Measurements from ENCODE around the gene THEMIS2.

Gene THEMIS2

DNA sequence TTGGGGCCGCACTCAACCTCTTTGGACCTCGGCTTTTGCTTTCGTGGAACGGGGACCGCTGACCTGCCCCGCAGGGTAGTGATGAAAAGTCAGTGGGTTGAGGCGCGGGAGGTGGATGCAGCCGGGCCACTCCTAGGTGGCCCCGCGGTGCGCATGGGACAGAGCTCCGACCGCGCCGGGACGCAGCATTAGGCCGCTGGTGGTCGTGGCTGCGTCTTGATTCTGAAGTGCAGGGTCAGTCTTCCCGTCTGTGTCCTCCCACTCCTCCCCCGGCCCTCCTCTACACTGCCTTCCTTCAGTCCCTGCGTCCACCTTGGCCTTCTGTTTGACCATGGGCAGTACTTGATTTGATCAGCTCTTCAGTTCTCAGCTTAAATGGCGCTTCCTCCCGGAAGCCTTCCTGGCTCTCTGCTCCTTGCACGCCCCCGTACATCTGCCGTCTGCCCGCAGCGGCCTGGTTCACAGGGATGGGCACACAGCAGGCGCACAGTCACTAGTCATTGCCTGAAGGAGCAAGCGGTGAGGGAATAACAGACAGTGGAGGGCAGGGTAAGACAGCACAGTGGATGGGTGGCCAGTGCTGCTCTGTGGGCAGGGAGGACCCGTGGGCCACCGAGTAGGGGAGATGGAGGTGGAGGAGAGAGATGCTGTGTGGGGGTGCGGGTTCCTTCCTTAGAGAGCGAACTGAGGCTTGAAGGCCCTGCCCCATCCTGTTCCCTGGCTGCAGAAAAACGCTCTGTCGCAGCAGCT lies 633 bp downstream of the THEMIS2 start:
- peaks cover 37 to 60% of the 10 kb centered on the region in 2 donors for H3K4me1 Mint-ChIP-seq
- H3K9me3 Mint-ChIP-seq = no peaks in the 10 kb centered on the region
- H3K27me3 Mint-ChIP-seq = no peaks in the 10 kb centered on the region
- peak overlapping the region; percentile 93 to 95 for H3K4me3 Mint-ChIP-seq
- H3K27ac Mint-ChIP-seq = peak overlapping the region; percentile 90
- DNase-seq = no peak
- ATAC-seq (replicated peaks) = peak; percentile 24 to 26
- peaks cover 17 to 19% of the 10 kb centered on the region in 2 donors for H3K36me3 Mint-ChIP-seq

DNA sequence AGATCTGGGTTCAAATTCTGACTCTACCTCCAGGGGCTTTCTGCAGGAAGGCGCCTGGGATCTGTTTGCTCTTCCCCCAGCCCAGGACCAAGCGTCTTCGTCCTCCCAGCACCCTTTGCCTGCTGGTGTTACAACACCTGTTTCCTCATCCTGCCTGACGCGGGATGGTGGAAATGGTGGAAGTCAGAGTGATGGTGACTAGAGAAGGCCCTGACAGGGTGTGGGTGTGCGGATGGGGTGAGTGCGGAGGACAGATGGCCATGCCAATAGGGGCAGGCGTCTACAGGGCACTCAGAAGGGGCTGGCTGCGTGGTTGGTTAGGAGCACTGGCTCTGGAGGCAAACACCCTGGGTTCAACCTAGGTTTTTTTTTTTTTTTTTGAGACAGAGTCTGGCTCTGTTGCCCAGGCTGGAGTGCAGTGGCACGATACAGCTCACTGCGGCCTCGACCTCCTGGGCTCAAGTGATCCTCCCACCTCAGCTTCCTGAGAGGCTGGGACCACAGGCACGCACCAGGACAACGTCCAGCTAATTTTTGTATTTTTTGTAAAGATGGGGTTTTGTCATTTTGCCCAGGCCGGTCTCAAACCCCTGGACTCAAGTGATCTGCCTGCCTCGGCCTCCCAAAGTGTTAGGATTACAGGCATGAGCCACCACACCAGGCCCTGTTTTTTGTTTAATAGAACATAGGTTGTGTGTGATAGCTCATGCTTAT lies 1.5 kb downstream of the THEMIS2 start:
- Mint-ChIP-seq H3K27me3 (no peaks in the 10 kb centered on the region), H3K9me3 (no peaks in the 10 kb centered on the region), H3K4me3 (peak overlapping the region; percentile 93 to 95), H3K4me1 (peaks cover 38 to 53% of the 10 kb centered on the region in 2 donors), H3K36me3 (peaks cover 19 to 28% of the 10 kb centered on the region in 2 donors), H3K27ac (peak overlapping the region; percentile 87)
- no peak for DNase-seq
- ATAC-seq (replicated peaks) = no peak

DNA sequence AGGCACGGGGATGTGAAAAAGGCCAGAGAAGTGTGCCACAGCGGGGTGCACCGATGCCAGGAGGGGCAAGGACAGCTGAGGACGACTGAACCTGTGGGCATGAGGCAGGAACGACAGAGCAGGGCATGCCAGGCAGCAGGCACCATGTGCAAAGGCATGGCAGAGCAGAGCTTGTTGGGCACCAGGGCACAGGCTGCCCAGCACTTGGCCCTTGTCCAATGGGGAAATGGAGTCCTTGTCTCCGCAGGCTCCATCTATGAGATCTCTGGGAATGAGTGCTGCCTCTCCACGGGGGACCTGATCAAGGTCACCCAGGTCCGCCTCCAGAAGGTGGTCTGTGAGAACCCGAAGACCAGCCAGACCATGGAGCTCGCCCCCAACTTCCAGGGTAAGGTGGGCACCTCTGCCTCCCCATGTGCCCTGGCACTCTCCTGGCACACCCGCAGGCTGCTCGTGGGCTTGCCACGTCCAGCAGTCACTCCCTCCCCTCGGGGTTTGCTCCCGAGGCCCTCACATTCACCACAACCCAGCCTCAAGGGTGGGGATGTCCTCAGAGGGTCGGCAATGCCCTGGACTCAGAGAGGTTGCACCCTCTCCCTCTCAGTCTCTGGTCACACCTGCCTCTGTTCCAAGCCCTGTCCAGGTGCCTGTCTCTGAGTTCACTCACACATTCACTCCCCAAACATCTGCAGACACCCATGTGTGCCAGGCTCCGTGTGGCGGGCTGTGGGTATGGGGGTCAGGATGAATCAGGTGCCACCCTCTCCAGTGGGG lies 4.2 kb downstream of the THEMIS2 start:
- DNase-seq (no peak), ATAC-seq (replicated peaks) (no peak)
- H3K36me3 Mint-ChIP-seq = peaks cover 33 to 47% of the 10 kb centered on the region in 2 donors
- H3K27me3 Mint-ChIP-seq = no peaks in the 10 kb centered on the region
- peak overlapping the region; percentile 85 for H3K27ac Mint-ChIP-seq
- H3K4me1 Mint-ChIP-seq = peaks cover 37 to 47% of the 10 kb centered on the region in 2 donors
- peak overlapping the region; percentile 21 to 35 for H3K4me3 Mint-ChIP-seq
- no peaks in the 10 kb centered on the region for H3K9me3 Mint-ChIP-seq

DNA sequence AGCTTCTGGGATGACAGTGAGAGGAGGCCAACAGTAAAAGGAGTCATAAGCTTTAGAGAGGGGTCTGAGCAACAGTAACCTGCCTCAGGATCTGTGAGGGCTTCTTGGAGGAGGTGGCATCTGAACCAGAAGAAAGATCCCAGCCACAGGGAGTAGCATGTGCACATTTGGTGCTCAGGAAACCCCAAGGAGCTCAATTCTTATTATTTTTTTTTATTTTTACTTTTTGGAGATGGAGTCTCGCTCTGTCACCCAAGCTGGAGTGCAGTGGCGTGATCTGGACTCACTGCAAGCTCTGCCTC lies 4.7 kb downstream of the THEMIS2 start:
- Mint-ChIP-seq H3K9me3 (no peaks in the 10 kb centered on the region), H3K27me3 (no peaks in the 10 kb centered on the region), H3K36me3 (peaks cover 39 to 52% of the 10 kb centered on the region in 2 donors), H3K27ac (peak overlapping the region; percentile 85), H3K4me3 (peak overlapping the region; percentile 21 to 35), H3K4me1 (peaks cover 37 to 47% of the 10 kb centered on the region in 2 donors)
- DNase-seq (no peak), ATAC-seq (replicated peaks) (no peak)

DNA sequence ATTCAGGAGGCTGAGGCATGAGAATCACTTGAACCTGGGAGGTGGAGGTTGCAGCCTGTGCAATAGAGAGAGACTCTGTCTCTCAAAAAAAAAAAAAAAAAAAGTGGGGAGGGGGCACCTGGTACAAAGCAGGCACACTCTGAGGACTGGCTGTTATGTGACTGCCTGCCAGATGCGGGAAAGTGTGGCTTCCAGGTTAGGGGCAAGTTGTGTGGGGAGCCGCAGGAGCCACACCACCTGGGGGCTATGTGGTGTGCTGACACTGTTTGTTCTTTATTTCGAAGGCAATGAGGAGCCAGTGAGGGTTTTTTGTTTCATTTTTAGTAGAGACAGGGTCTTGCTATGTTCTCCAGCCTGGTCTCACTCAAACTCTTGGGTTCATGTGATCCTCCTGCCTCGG lies 5.7 kb downstream of the THEMIS2 start:
- H3K36me3 Mint-ChIP-seq = peaks cover 42 to 62% of the 10 kb centered on the region in 2 donors
- no peaks in the 10 kb centered on the region for H3K9me3 Mint-ChIP-seq
- no peak for DNase-seq
- H3K27ac Mint-ChIP-seq = peak overlapping the region; percentile 31
- no peak for ATAC-seq (replicated peaks)
- no peaks in the 10 kb centered on the region for H3K27me3 Mint-ChIP-seq
- peaks cover 42 to 50% of the 10 kb centered on the region in 2 donors for H3K4me1 Mint-ChIP-seq
- H3K4me3 Mint-ChIP-seq = no peak overlapping the region

DNA sequence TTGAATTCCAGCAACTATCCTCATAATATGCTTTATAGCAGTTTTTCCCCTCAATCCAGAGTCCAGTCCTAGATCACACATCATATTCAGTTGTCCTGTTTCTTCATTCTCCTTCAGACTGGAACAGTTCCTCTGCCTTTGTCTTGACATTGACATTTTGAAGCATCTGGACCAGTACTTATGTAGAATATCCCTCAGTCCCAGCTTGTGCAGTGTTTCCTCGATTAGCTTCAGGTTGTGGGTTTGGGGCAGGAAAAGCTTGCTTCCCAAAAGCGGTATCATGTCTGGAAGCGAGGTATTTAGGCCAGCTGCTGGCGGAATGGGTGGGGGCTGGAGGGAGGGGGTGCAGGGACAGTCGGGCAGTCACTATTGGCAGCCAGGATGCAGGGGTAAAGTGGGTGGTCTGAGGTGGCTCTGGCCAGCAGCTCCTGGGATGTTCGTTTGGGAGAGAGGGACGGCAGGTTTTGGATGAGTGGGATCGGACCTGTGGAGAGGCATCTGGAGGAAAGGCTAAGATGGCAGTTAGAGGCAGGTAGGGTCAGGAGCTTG lies 6.5 kb downstream of the THEMIS2 start:
- Mint-ChIP-seq H3K36me3 (peaks cover 49 to 67% of the 10 kb centered on the region in 2 donors), H3K9me3 (no peaks in the 10 kb centered on the region), H3K4me1 (peaks cover 44 to 50% of the 10 kb centered on the region in 2 donors), H3K27ac (no peak overlapping the region), H3K27me3 (no peaks in the 10 kb centered on the region), H3K4me3 (no peak overlapping the region)
- DNase-seq = no peak
- ATAC-seq (replicated peaks) = no peak

DNA sequence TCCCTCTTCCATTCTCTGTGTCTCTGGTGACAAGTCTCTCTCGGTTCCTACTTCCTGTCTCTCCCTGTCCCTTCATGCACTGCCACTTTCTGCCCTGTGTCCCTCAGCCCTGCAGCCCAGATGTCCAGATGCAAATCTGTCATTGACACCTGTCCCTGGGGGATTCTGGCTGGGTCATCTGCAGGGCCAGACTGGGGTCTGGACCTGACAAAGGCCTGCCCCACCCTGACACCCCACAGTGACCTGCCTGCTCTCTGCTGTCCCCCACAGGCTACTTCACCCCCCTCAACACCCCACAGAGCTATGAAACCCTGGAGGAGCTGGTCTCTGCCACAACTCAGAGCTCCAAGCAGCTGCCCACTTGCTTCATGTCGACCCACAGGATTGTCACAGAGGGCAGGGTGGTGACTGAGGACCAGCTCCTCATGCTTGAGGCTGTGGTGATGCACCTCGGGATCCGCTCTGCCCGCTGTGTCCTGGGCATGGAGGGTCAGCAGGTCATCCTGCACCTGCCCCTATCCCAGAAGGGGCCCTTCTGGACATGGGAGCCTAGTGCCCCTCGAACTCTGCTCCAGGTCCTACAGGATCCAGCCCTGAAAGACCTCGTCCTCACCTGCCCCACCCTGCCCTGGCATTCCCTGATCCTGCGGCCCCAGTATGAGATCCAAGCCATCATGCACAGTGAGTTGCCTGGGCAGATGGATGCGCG lies 7.2 kb downstream of the THEMIS2 start:
- no peaks in the 10 kb centered on the region for H3K9me3 Mint-ChIP-seq
- H3K4me3 Mint-ChIP-seq = no peak overlapping the region
- H3K36me3 Mint-ChIP-seq = peaks cover 54 to 74% of the 10 kb centered on the region in 2 donors
- ATAC-seq (replicated peaks) = no peak
- DNase-seq = no peak
- peaks cover 51 to 55% of the 10 kb centered on the region in 2 donors for H3K4me1 Mint-ChIP-seq
- no peaks in the 10 kb centered on the region for H3K27me3 Mint-ChIP-seq
- no peak overlapping the region for H3K27ac Mint-ChIP-seq

DNA sequence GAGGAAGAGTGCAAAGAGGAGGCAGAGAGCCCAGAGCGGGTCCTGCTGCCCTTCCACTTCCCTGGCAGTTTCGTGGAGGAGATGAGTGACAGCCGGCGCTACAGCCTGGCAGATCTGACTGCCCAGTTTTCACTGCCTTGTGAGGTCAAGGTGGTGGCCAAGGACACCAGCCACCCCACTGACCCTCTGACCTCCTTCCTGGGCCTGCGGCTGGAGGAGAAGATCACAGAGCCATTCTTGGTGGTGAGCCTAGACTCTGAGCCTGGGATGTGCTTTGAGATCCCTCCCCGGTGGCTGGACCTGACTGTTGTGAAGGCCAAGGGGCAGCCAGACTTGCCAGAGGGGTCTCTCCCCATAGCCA lies 10.2 kb downstream of the THEMIS2 start:
- DNase-seq = no peak
- H3K4me1 Mint-ChIP-seq = peaks cover 58 to 60% of the 10 kb centered on the region in 2 donors
- no peaks in the 10 kb centered on the region for H3K9me3 Mint-ChIP-seq
- no peaks in the 10 kb centered on the region for H3K27me3 Mint-ChIP-seq
- no peak overlapping the region for H3K4me3 Mint-ChIP-seq
- H3K36me3 Mint-ChIP-seq = peaks cover 67 to 88% of the 10 kb centered on the region in 2 donors
- no peak for ATAC-seq (replicated peaks)
- H3K27ac Mint-ChIP-seq = peak overlapping the region; percentile 90

DNA sequence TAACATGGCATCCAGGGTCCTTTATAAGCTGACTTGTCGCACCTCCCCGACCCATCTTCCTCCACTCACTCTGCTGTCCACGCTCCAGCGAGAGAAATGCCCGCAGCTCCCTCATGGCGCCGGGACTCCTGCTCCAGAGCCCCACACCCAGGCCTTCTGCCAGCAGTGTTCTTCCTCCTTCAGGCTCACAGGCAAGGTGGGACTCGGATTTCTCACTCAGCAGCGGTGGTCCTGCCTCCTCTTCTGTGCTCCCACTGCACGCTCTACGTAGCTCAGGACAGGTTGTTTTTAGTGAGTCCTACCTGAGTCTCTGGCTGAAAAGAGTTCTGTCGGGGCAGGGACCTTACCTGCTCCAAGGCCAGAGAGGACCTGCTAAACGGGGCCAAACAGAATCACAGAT lies 11.2 kb downstream of the THEMIS2 start:
- Mint-ChIP-seq H3K4me3 (peak overlapping the region; percentile 41 to 43), H3K4me1 (peaks cover 60 to 65% of the 10 kb centered on the region in 2 donors), H3K27me3 (no peaks in the 10 kb centered on the region), H3K9me3 (no peaks in the 10 kb centered on the region), H3K27ac (peak overlapping the region; percentile 97), H3K36me3 (peaks cover 63 to 83% of the 10 kb centered on the region in 2 donors)
- ATAC-seq (replicated peaks) (no peak), DNase-seq (no peak)

DNA sequence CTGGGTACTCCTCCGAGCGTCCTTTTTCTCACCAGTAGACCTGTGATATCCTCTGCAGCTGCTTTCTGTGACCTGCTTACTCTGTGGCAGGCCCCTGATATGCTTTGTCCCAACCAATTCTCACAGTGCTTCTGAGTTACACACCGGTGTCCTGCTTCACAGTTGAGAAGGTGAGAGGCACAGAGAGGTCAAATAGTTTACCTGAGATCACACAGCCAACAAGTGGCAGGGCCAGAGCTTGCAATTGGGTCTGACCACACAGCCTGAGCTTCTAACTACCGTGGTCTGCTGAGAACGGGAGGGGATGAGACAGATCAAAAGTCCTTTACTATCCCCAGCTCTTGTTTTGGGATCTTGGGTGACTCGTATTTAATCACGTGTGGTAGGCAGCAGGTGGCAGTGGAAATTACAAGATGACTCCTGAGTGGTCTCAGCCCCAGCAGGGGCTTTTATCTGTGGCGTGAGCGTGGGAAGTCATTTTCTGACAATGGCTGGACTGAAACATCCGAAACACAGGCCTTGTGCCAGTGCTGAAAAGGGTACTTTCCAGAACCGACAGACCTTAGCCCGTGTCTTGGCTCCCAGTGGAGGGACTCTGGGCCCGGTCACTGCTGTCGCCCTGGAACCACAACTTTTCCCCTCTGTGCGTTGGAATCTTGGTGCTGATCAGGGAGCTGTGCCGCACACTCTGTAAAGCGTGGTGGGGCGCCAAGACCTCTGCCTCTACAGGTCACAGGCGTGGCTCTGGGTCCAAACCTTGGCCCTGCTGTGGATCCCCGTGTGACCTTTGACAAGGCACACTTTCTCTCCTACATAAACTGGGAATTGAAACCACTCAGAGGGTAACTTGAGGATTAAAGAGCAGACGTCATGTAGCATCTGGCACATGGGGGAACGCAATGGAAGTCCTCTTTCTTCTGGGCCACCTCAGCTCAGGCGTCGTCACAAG lies 11.9 kb downstream of the THEMIS2 start:
- Mint-ChIP-seq H3K4me1 (peaks cover 57 to 65% of the 10 kb centered on the region in 2 donors), H3K9me3 (no peaks in the 10 kb centered on the region)
- ATAC-seq (replicated peaks) = peak; percentile 75 to 81

DNA sequence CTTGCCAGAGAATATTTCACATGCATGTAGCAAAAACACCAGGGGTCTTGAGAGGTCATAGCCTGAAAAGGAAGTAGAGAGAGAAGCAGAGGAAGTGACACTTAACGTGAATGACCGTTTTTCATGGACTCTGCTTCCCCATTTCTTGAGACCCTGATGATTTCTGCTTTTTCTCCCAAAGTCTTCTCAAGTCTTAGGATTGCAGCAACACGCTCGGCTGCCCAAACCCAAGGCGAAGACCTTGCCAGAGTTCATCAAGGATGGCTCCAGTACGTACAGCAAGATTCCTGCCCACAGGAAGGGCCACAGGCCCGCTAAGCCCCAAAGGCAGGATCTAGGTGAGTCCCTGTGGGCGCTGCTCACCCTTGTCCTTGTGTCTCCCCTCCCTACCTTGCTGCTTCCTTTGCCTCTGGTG lies 12.8 kb downstream of the THEMIS2 start:
- Mint-ChIP-seq H3K27ac (peak overlapping the region; percentile 97), H3K36me3 (peaks cover 62 to 76% of the 10 kb centered on the region in 2 donors), H3K4me1 (peaks cover 55 to 68% of the 10 kb centered on the region in 2 donors), H3K27me3 (no peaks in the 10 kb centered on the region), H3K9me3 (no peaks in the 10 kb centered on the region), H3K4me3 (peak overlapping the region; percentile 15 to 41)
- DNase-seq (no peak), ATAC-seq (replicated peaks) (no peak)

More for the DNA sequence above, 11.9 kb downstream of the THEMIS2 start:
- H3K36me3 Mint-ChIP-seq = peaks cover 66 to 81% of the 10 kb centered on the region in 2 donors
- H3K4me3 Mint-ChIP-seq = peak overlapping the region; percentile 15 to 41
- peak; percentile 77 for DNase-seq
- peak overlapping the region; percentile 97 for H3K27ac Mint-ChIP-seq
- no peaks in the 10 kb centered on the region for H3K27me3 Mint-ChIP-seq

DNA sequence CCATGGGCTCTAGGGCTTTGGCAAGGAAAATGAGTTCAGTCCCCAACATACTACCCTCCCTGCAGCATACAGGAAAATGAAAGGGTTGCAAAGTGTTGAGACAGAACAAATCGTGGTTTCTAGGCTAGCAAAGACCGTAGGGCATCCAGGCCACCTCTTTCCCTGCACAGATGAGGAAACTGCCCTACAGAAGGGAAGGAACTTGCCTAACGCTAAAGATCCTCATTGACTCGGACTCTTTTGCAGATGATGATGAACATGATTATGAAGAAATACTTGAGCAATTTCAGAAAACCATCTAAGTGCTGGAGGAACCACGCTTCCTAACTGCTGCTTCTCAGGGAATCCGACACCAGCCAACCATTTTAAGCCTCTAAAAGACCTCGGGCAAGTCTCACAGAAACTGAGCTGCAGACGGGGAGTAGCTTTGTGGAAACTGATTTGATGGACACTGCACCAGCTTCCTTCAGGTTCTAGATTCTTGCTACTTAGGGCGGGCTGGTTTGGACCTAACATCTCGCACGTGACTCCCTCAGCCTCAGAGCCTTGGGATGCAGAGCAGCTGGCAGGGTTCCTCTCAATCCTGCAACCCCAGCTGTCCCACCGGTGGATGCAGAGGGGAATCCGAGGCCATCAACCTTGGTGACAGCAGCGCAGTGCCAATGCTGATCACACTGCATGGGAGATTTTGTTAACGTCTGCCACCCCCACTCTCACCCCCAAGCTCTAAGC lies 13.4 kb downstream of the THEMIS2 start:
- no peak for ATAC-seq (replicated peaks)
- peak overlapping the region; percentile 97 for H3K27ac Mint-ChIP-seq
- peaks cover 64 to 79% of the 10 kb centered on the region in 2 donors for H3K36me3 Mint-ChIP-seq
- no peak overlapping the region for H3K4me3 Mint-ChIP-seq
- no peak for DNase-seq
- no peaks in the 10 kb centered on the region for H3K27me3 Mint-ChIP-seq
- H3K9me3 Mint-ChIP-seq = no peaks in the 10 kb centered on the region
- H3K4me1 Mint-ChIP-seq = peaks cover 58 to 75% of the 10 kb centered on the region in 2 donors

Measured in stimulated activated naive B cell treated with anti-CD40 and anti-IgM and Interleukin-4, amounts not matched to agents 10 μg/mL and 1 μg/mL and 100 μg/mL, for 72 hours (primary cell).